ENCODE data around the gene VPS4B.

Gene VPS4B

GRCh38 chr18:63410792-63411191 lies 11.5 kb downstream of the VPS4B start:
- TF ChIP-seq CTCF (conservative IDR thresholded peaks at IDR 0.05; ENCODE audit: low read length), result no peak
- H3K4me3 ChIP-seq (ENCODE audit: low read length), result no peak overlapping the region
- DNase-seq (ENCODE audit: low read depth), result peak; percentile 49

- peak; percentile 5 for DNase-seq (ENCODE audit: low read depth)
- H3K4me3 ChIP-seq (ENCODE audit: low read length), result no peak overlapping the region
- no peak for TF ChIP-seq CTCF (conservative IDR thresholded peaks at IDR 0.05; ENCODE audit: low read length)
Observed at GRCh38 chr18:63409301-63409700, 13.0 kb downstream of the VPS4B start.

- no peak for DNase-seq (ENCODE audit: low read depth)
- TF ChIP-seq CTCF (conservative IDR thresholded peaks at IDR 0.05; ENCODE audit: low read length), result no peak
- H3K4me3 ChIP-seq (ENCODE audit: low read length), result no peak overlapping the region
Observed at GRCh38 chr18:63407734-63408133, 14.5 kb downstream of the VPS4B start.

GRCh38 chr18:63405986-63406385 lies 16.3 kb downstream of the VPS4B start:
- H3K4me3 ChIP-seq (ENCODE audit: low read length), result no peak overlapping the region
- TF ChIP-seq CTCF (conservative IDR thresholded peaks at IDR 0.05; ENCODE audit: low read length), result no peak
- DNase-seq (ENCODE audit: low read depth), result no peak

- DNase-seq (ENCODE audit: low read depth), result no peak
- no peak for TF ChIP-seq CTCF (conservative IDR thresholded peaks at IDR 0.05; ENCODE audit: low read length)
- no peak overlapping the region for H3K4me3 ChIP-seq (ENCODE audit: low read length)
Observed at GRCh38 chr18:63402246-63403162, 19.8 kb downstream of the VPS4B start.

- no peak for DNase-seq (ENCODE audit: low read depth)
- H3K4me3 ChIP-seq (ENCODE audit: low read length), result no peak overlapping the region
- no peak for TF ChIP-seq CTCF (conservative IDR thresholded peaks at IDR 0.05; ENCODE audit: low read length)
Observed at GRCh38 chr18:63399300-63399699, 23.0 kb downstream of the VPS4B start.

GRCh38 chr18:63397349-63397748 lies 24.9 kb downstream of the VPS4B start:
- no peak for DNase-seq (ENCODE audit: low read depth)
- no peak overlapping the region for H3K4me3 ChIP-seq (ENCODE audit: low read length)
- TF ChIP-seq CTCF (conservative IDR thresholded peaks at IDR 0.05; ENCODE audit: low read length), result no peak
